HG03108 (cell line): ENCODE results near the gene DGUOK.
"Not testable (repeated sequence)": the region's sequence is repeated elsewhere in the genome, so short reads cannot be mapped to it uniquely, and the experiment has no call there.

Source experiments
- ATAC-seq: cut with Tn5 transposase; IDR thresholded peaks from one replicate; pipeline ENCODE4 v1.9.1; 2021; ENCODE audit warnings: moderate library complexity; ENCODE audit not compliant: unreplicated experiment

DGUOK gene

GRCh38 chr2:73919596-73920228 lies 7.0 kb upstream of the DGUOK start:
- no peak for ATAC-seq

GRCh38 chr2:73920577-73921545 lies 5.8 kb upstream of the DGUOK start:
- no peak for ATAC-seq

GRCh38 chr2:73921581-73921980 lies 5.1 kb upstream of the DGUOK start:
- no peak for ATAC-seq

- no peak for ATAC-seq
These were observed 4.0 kb upstream of the DGUOK start for GRCh38 chr2:73922681-73923080.

GRCh38 chr2:73925033-73925704 lies 1.5 kb upstream of the DGUOK start:
- no peak for ATAC-seq

GRCh38 chr2:73925853-73926492 lies 707 bp upstream of the DGUOK start:
- ATAC-seq: no peak

GRCh38 chr2:73927344-73927743 lies 664 bp downstream of the DGUOK start:
- no peak for ATAC-seq

- no peak for ATAC-seq
These were observed 2.3 kb downstream of the DGUOK start for GRCh38 chr2:73928963-73929347.

- no peak for ATAC-seq
These were observed 3.7 kb downstream of the DGUOK start for GRCh38 chr2:73930386-73930785.

GRCh38 chr2:73931531-73932500 lies 5.1 kb downstream of the DGUOK start:
- ATAC-seq: no peak

GRCh38 chr2:73933194-73933593 lies 6.5 kb downstream of the DGUOK start:
- ATAC-seq: no peak

- ATAC-seq: no peak
These were observed 9.0 kb downstream of the DGUOK start for GRCh38 chr2:73935641-73936040.

GRCh38 chr2:73937103-73937885 lies 10.6 kb downstream of the DGUOK start:
- ATAC-seq: no peak

- ATAC-seq: no peak
These were observed 11.2 kb downstream of the DGUOK start for GRCh38 chr2:73937899-73938298.

- ATAC-seq: no peak
These were observed 12.2 kb downstream of the DGUOK start for GRCh38 chr2:73938718-73939352.

GRCh38 chr2:73939419-73939818 lies 12.7 kb downstream of the DGUOK start:
- no peak for ATAC-seq

GRCh38 chr2:73940066-73940465 lies 13.4 kb downstream of the DGUOK start:
- not testable (repeated sequence) for ATAC-seq

GRCh38 chr2:73942664-73943063 lies 16.0 kb downstream of the DGUOK start:
- no peak for ATAC-seq

- ATAC-seq: no peak
These were observed 18.0 kb downstream of the DGUOK start for GRCh38 chr2:73944714-73945113.
